SK-N-SH (cell line): ENCODE measurements around the gene CIAO3. TPM values are rescaled to one million over a fixed set of nuclear protein-coding genes. Genes with fewer than 3 reads are reported as not detected.
A peak's percentile ranks its signal among the peaks of the same experiment; 100 is the strongest.

ENCODE experiments used
- CTCF ChIA-PET: fragments of 300-600, 350-600 bp; formaldehyde crosslinking; extraction: SDS; loops from one replicate; lab custom pipeline; 2021; lab: Yijun Ruan, JAX
- POLR2A ChIA-PET: fragments of 350-600 bp; sonication (Branson Sonifier 250); formaldehyde crosslinking; extraction: SDS; loops from one replicate; lab custom pipeline; 2020; ENCODE audit warnings: antibody characterized with exemption, inconsistent platforms; lab: Yijun Ruan, JAX
- DNase-seq: peaks from one replicate; pipeline ENCODE4 v3.0.0; 2012
- H2AFZ ChIP-seq: fragments of 200-600 bp; sonication (generic); 2 replicates; pipeline ENCODE4 v1.8.1; 2016; ENCODE audit warnings: antibody characterized with exemption, mild to moderate bottlenecking, low read depth
- H3F3A ChIP-seq: fragments of 200-600 bp; sonication (generic); replicated peaks from 2 replicates; pipeline ENCODE3; 2016; ENCODE audit warnings: antibody characterized with exemption, mild to moderate bottlenecking; ENCODE audit not compliant: insufficient read depth
- H3K27ac ChIP-seq, 2 experiments: fragments of 200-500 bp in 1 of 2; fragments of 200-600 bp in 1 of 2; sonication (Bioruptor generic) in 1 of 2; sonication (generic), shearing (Covaris generic) in 1 of 2; 2 replicates each; pipeline versions ENCODE4 v1.5.1 to v1.6.1; 2014 to 2016; ENCODE audit warnings: low read depth in 2 of 2, inconsistent platforms in 1 of 2, low read length in 1 of 2, mild to moderate bottlenecking in 1 of 2, mixed read lengths in 1 of 2
- H3K27me3 ChIP-seq: fragments of 200-600 bp; sonication (generic), shearing (Covaris generic); 2 replicates; pipeline ENCODE4 v1.6.1; 2016; ENCODE audit warnings: mixed run types; ENCODE audit not compliant: insufficient read depth
- H3K36me3 ChIP-seq, 2 experiments: fragments of 200-500 bp in 1 of 2; fragments of 200-600 bp in 1 of 2; sonication (Bioruptor generic) in 1 of 2; sonication (generic) in 1 of 2; replicated peaks in 1 of 2; 2 replicates each; pipeline versions ENCODE3 to v1.5.1; 2014 to 2016; ENCODE audit warnings: low read length in 1 of 2, mild to moderate bottlenecking in 1 of 2; ENCODE audit not compliant: insufficient read depth in 2 of 2, control insufficient read depth in 1 of 2
- H3K4me1 ChIP-seq, 2 experiments: fragments of 200-500 bp in 1 of 2; fragments of 200-600 bp in 1 of 2; sonication (Bioruptor generic) in 1 of 2; sonication (generic), shearing (Covaris generic) in 1 of 2; 2 replicates each; pipeline versions ENCODE4 v1.5.1 to v1.6.1; 2014 to 2016; ENCODE audit warnings: low read depth in 1 of 2, low read length in 1 of 2, mixed run types in 1 of 2; ENCODE audit not compliant: insufficient read depth in 2 of 2, control insufficient read depth in 1 of 2
- H3K4me2 ChIP-seq: fragments of 200-600 bp; sonication (generic), shearing (Covaris generic); 2 replicates; pipeline ENCODE4 v1.6.1; 2017; ENCODE audit warnings: mixed run types
- H3K4me3 ChIP-seq, 2 experiments: fragments of 200-500 bp in 1 of 2; fragments of 200-600 bp in 1 of 2; sonication (Bioruptor generic) in 1 of 2; sonication (generic), shearing (Covaris generic) in 1 of 2; 2 replicates each; pipeline versions ENCODE4 v1.5.1 to v1.8.1; 2014 to 2016; ENCODE audit warnings: low read depth in 2 of 2, inconsistent platforms in 1 of 2, low read length in 1 of 2, mild to moderate bottlenecking in 1 of 2, mixed read lengths in 1 of 2, moderate library complexity in 1 of 2
- H3K79me2 ChIP-seq: fragments of 200-600 bp; sonication (generic); 2 replicates; pipeline ENCODE4 v1.8.1; 2017; ENCODE audit warnings: mild to moderate bottlenecking; ENCODE audit not compliant: insufficient read depth
- H3K9ac ChIP-seq: fragments of 200-600 bp; sonication (generic); 2 replicates; pipeline ENCODE4 v1.6.1; 2017; ENCODE audit warnings: mixed run types
- H3K9me2 ChIP-seq: fragments of 200-600 bp; sonication (generic); 2 replicates; pipeline ENCODE4 v1.6.1; 2017; ENCODE audit warnings: mixed run types
- H3K9me3 ChIP-seq: fragments of 200-600 bp; sonication (generic); 2 replicates; pipeline ENCODE4 v1.6.1; 2017; ENCODE audit warnings: mixed run types, mild to moderate bottlenecking, moderate library complexity
- H4K20me1 ChIP-seq: fragments of 200-600 bp; sonication (generic); 2 replicates; pipeline ENCODE4 v1.6.1; 2017; ENCODE audit warnings: mild to moderate bottlenecking, mixed run types; ENCODE audit not compliant: insufficient read depth
- CTCF ChIP-seq: fragments of 200-600 bp; sonication (generic); IDR thresholded peaks from 2 replicates; pipeline ENCODE4 v1.6.1; 2017; ENCODE audit warnings: antibody characterized with exemption, mild to moderate bottlenecking, moderate library complexity
- FOXJ3 ChIP-seq: sonication (generic); formaldehyde crosslinking; IDR thresholded peaks from 2 replicates; pipeline ENCODE4 v1.5.1; 2020; ENCODE audit warnings: mild to moderate bottlenecking, missing genetic modification reagents
- JUND ChIP-seq: IDR thresholded peaks from 2 replicates; pipeline ENCODE4 v1.4.0; 2012
- MXI1 ChIP-seq: IDR thresholded peaks from 2 replicates; pipeline ENCODE4 v1.6.1; 2012; ENCODE audit warnings: mild to moderate bottlenecking, low read depth, low read length, improper control_type of control experiment
- NFIC ChIP-seq: IDR thresholded peaks from 2 replicates; pipeline ENCODE4 v1.4.0; 2012; ENCODE audit warnings: borderline replicate concordance
- RCOR1 ChIP-seq: fragments of 150-350 bp; IDR thresholded peaks from 2 replicates; pipeline ENCODE4 v1.6.1; 2017; ENCODE audit warnings: antibody characterized with exemption, low read length
- SIN3A ChIP-seq: IDR thresholded peaks from 2 replicates; pipeline ENCODE4 v1.6.1; 2012; ENCODE audit warnings: low read depth, mild to moderate bottlenecking, low read length, moderate library complexity, borderline replicate concordance
- SMC3 ChIP-seq: IDR thresholded peaks from 2 replicates; pipeline ENCODE4 v1.6.1; 2012; ENCODE audit warnings: low read depth, low read length, improper control_type of control experiment
- TCF12 ChIP-seq: IDR thresholded peaks from 2 replicates; pipeline ENCODE4 v1.4.0; 2012
- TEAD4 ChIP-seq: IDR thresholded peaks from 2 replicates; pipeline ENCODE4 v1.4.0; 2012; ENCODE audit warnings: mild to moderate bottlenecking, borderline replicate concordance; ENCODE audit not compliant: insufficient read depth
- USF2 ChIP-seq: fragments of 150-350 bp; IDR thresholded peaks from 2 replicates; pipeline ENCODE4 v1.6.1; 2017; ENCODE audit warnings: antibody characterized with exemption, low read length, low read depth, borderline replicate concordance
- YY1 ChIP-seq: IDR thresholded peaks from 2 replicates; pipeline ENCODE4 v1.4.0; 2012; ENCODE audit warnings: low read depth, mild to moderate bottlenecking
- ZBTB33 ChIP-seq: IDR thresholded peaks from 2 replicates; pipeline ENCODE4 v1.4.0; 2012; ENCODE audit warnings: low read depth, borderline replicate concordance
- WGBS: methylation state at CpG from one replicate; pipeline ENCODE4 v1.1.6; 2017; ENCODE audit warnings: low lambda C conversion rate; 5-methylcytosine and 5-hydroxymethylcytosine counted together
- polyA plus RNA-seq, 3 experiments: library from polyadenylated mRNA; depleted of rRNA; stranded (reverse); fragments of >200 nt; gene quantifications; 2 replicates each; pipeline ENCODE4 v1.2.3, GENCODE V29; 2012
- TF ChIP-seq, protein P1 (sequence below): fragments of 150-350 bp; IDR thresholded peaks from 2 replicates; pipeline ENCODE4 v1.6.1; 2016; ENCODE audit warnings: mild to moderate bottlenecking, low read depth, low read length
- TF ChIP-seq, protein P2 (sequence below): IDR thresholded peaks from 2 replicates; pipeline ENCODE4 v1.4.0; 2012; ENCODE audit warnings: low read depth
- TF ChIP-seq, protein P3 (sequence below): IDR thresholded peaks from 2 replicates; pipeline ENCODE4; 2012

CIAO3 gene
- polyA plus RNA-seq, 1 of the 3 experiments (the other 2 are of a cell fraction), result 14.4 TPM

DNA sequence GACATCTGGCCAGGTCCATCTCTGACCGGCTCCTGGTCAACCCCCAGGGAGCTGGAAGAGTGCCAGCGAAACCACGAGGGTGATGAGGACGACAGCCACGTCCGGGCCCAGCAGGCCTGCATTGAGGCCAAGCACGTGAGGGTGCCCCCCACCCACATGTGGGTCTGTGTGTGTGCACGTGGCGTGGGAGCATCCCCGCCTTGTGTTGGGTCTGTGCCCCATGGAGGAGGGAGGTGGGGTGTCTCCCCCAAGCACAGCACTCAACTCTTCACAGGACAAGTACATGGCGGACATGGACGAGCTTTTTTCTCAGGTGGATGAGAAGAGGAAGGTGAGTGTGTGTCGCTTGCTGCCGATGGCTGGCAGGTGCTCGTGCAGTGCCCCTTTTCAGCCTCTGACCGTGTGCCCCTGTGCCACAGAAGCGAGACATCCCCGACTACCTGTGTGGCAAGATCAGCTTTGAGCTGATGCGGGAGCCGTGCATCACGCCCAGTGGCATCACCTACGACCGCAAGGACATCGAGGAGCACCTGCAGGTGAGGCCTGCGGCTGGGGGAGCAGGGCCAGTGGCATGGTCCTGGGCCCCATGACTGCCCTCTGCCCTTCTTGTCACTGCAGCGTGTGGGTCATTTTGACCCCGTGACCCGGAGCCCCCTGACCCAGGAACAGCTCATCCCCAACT lies 58.9 kb downstream of the CIAO3 start:
- POLR2A ChIA-PET, result interaction anchor here (1.0 to 2.2 kb wide), 3 partner anchors 8 to 15 kb away, joined by 3 to 12 read pairs (median 4); partner anchors contain the start of genes RHOT2 and WDR24
- H3K9ac ChIP-seq, result peak overlapping the region; percentile 80; the same call in 1 of the 2 replicates
- WGBS, result 53% methylated on average over 9 of the region's 28 CpGs

More for the DNA sequence above, 58.9 kb downstream of the CIAO3 start:
- peaks cover 37% of the 10 kb centered on the region for H3K79me2 ChIP-seq
- H4K20me1 ChIP-seq, result peaks cover 23% of the 10 kb centered on the region
- H3K9me2 ChIP-seq, result no peaks in the 10 kb centered on the region
- no peak for DNase-seq
- no peaks in the 10 kb centered on the region for H3K9me3 ChIP-seq
- TF ChIP-seq MXI1, result no peak
- TF ChIP-seq JUND, result 0 out of 2 replicates have a peak, but pooled peaks have one; percentile 3
- no peak for TF ChIP-seq SMC3
- TF ChIP-seq, protein P1, sequence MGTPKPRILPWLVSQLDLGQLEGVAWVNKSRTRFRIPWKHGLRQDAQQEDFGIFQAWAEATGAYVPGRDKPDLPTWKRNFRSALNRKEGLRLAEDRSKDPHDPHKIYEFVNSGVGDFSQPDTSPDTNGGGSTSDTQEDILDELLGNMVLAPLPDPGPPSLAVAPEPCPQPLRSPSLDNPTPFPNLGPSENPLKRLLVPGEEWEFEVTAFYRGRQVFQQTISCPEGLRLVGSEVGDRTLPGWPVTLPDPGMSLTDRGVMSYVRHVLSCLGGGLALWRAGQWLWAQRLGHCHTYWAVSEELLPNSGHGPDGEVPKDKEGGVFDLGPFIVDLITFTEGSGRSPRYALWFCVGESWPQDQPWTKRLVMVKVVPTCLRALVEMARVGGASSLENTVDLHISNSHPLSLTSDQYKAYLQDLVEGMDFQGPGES, result no peak
- TF ChIP-seq TEAD4, result no peak
- TF ChIP-seq RCOR1, result no peak
- peak; percentile 62; the same call in 1 of the 2 replicates for TF ChIP-seq NFIC
- no peak for TF ChIP-seq USF2
- TF ChIP-seq ZBTB33, result 0 out of 2 replicates have a peak, but pooled peaks have one; percentile 19
- TF ChIP-seq, protein P2, sequence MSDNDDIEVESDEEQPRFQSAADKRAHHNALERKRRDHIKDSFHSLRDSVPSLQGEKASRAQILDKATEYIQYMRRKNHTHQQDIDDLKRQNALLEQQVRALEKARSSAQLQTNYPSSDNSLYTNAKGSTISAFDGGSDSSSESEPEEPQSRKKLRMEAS, result peak; percentile 38; the same call in 1 of the 2 replicates
- TF ChIP-seq FOXJ3, result no peak
- no peak for TF ChIP-seq SIN3A
- TF ChIP-seq CTCF, result no peak
- 0 out of 2 replicates have a peak, but pooled peaks have one; percentile 10 for TF ChIP-seq TCF12
- no peak for TF ChIP-seq YY1
- TF ChIP-seq, protein P3, sequence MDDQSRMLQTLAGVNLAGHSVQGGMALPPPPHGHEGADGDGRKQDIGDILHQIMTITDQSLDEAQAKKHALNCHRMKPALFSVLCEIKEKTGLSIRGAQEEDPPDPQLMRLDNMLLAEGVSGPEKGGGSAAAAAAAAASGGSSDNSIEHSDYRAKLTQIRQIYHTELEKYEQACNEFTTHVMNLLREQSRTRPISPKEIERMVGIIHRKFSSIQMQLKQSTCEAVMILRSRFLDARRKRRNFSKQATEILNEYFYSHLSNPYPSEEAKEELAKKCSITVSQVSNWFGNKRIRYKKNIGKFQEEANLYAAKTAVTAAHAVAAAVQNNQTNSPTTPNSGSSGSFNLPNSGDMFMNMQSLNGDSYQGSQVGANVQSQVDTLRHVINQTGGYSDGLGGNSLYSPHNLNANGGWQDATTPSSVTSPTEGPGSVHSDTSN, result no peak
- TF ChIP-seq, all 33 proteins: peak for 5
- peak overlapping the region; percentile 78 to 96 for H3K4me3 ChIP-seq
- H3K27ac ChIP-seq, result no peak overlapping the region; a peak in 1 of 4 replicates
- H3K27me3 ChIP-seq, result no peaks in the 10 kb centered on the region
- peaks cover 8 to 56% of the 10 kb centered on the region in 2 experiments; a peak in 2 of 4 replicates for H3K4me1 ChIP-seq
- no peak overlapping the region for H2AFZ ChIP-seq
- peaks cover 13 to 35% of the 10 kb centered on the region in 2 experiments for H3K36me3 ChIP-seq
- CTCF ChIA-PET, result interaction anchor here (0.6 to 3.8 kb wide), 8 partner anchors 8 to 59 kb away, joined by 3 to 20 read pairs (median 7); partner anchors contain the start of genes CIAO3, METRN, RHOT2 and WDR24
- peaks cover 10% of the 10 kb centered on the region for H3F3A ChIP-seq
- peak overlapping the region; percentile 90 for H3K4me2 ChIP-seq
